Adipocyte (in vitro differentiated cells): ENCODE results near the gene LCA5.
A peak's percentile ranks its signal among the peaks of the same experiment; 100 is the strongest.
"Not testable (repeated sequence)": the region's sequence is repeated elsewhere in the genome, so short reads cannot be mapped to it uniquely, and the experiment has no call there.

Experiments used
- DNase-seq: peaks from one replicate; pipeline ENCODE4 v3.0.0-alpha.2; 2015; ENCODE audit warnings: low read depth
- H3K27me3 ChIP-seq: replicated peaks from 2 replicates; pipeline ENCODE4 v1.7.0; 2013; ENCODE audit warnings: mild to moderate bottlenecking, low read length, moderate library complexity; ENCODE audit not compliant: control insufficient read depth, insufficient read depth
- H3K36me3 ChIP-seq: 2 replicates; pipeline ENCODE4 v1.7.0; 2013; ENCODE audit warnings: low read length, mild to moderate bottlenecking, moderate library complexity; ENCODE audit not compliant: control insufficient read depth, insufficient read depth, severe bottlenecking
- H3K4me1 ChIP-seq: 2 replicates; pipeline ENCODE4 v1.7.0; 2013; ENCODE audit warnings: mild to moderate bottlenecking, low read length, moderate library complexity; ENCODE audit not compliant: control insufficient read depth, insufficient read depth
- H3K4me3 ChIP-seq: 2 replicates; pipeline ENCODE4 v1.7.0; 2013; ENCODE audit warnings: mild to moderate bottlenecking, low read length, moderate library complexity
- H3K9ac ChIP-seq: 2 replicates; pipeline ENCODE4 v1.7.0; 2013; ENCODE audit warnings: mild to moderate bottlenecking, low read length, moderate library complexity
- H3K9me3 ChIP-seq: 2 replicates; pipeline ENCODE4 v1.7.0; 2013; ENCODE audit warnings: mild to moderate bottlenecking, low read length, moderate library complexity; ENCODE audit not compliant: control insufficient read depth

Gene LCA5

DNA sequence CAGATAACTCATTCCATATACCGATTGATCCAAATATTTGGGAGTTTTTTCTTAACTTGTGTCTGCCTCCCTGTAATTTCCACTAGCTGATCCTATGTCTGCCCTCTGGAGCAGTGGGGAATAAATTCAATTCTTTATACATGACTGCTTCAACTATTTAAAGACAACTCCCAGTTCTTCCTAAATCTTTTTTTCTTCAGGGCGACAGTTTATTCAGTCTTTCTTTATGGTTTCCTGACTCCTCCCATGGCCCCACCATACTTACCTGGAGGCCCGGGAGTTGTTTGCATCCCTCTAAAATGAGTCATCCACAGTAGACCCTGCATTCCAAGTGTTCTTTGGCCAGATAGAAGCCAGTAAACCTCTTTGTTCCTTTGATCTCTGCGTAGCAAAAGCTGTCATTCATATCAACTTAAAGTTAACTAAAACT is 73.6 kb downstream of the LCA5 start:
- Histone ChIP-seq H3K4me1 (peaks cover 35% of the 10 kb centered on the region), H3K9me3 (no peaks in the 10 kb centered on the region), H3K36me3 (no peaks in the 10 kb centered on the region), H3K27me3 (no peaks in the 10 kb centered on the region), H3K9ac (no peak overlapping the region), H3K4me3 (no peak overlapping the region)
- DNase-seq = no peak

DNA sequence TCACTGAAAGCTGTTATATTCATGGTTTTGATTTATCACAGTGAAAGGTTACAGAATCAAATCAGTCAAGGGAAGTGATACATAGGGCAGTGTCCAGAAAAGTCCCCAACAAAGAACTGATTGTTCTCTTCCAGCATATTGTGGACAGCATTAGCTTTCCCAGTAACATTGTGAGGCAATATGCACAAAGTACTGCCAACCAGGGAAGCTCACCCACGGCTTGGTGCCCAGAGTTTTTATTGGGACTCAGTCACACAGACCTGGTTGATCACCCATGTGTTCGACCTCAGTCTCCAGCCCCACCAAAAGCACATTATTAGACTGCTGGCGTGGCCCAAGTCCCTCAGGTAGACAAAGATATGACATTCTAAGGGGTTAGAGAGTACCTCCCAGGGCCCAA is 76.0 kb downstream of the LCA5 start:
- Histone ChIP-seq H3K4me1 (peaks cover 14% of the 10 kb centered on the region), H3K9me3 (no peaks in the 10 kb centered on the region), H3K4me3 (no peak overlapping the region), H3K36me3 (no peaks in the 10 kb centered on the region), H3K9ac (peak overlapping the region; percentile 40), H3K27me3 (no peaks in the 10 kb centered on the region)
- no peak for DNase-seq

DNA sequence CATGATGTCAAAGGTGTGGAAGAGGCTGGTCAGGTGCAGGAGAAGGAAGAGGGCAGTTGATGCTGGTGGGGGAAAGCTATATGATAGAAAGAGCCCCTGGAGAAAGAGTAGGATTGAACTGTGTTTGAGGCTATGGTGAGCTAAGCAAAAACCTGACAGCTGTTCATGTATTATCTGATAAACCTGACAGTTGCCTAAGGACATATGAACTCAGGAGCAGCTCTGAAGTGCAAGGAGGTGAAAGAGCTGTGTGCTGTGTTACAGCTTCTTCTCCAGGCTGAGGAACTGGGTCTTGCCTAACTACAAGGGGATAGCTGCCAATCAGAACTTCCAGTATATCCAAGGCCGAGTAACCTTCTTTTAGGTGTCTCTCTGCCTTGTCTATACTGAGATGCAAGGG is 81.8 kb downstream of the LCA5 start:
- no peaks in the 10 kb centered on the region for H3K36me3 ChIP-seq
- H3K9ac ChIP-seq = no peak overlapping the region
- peaks cover 21% of the 10 kb centered on the region for H3K4me1 ChIP-seq
- no peaks in the 10 kb centered on the region for H3K27me3 ChIP-seq
- no peak for DNase-seq
- no peaks in the 10 kb centered on the region for H3K9me3 ChIP-seq
- H3K4me3 ChIP-seq = no peak overlapping the region

GRCh38 chr6:79453558-79454042 is 83.6 kb downstream of the LCA5 start:
- no peaks in the 10 kb centered on the region for H3K36me3 ChIP-seq
- DNase-seq = peak; percentile 81
- peaks cover 21% of the 10 kb centered on the region for H3K4me1 ChIP-seq
- H3K9ac ChIP-seq = peak overlapping the region; percentile 50
- peak overlapping the region; percentile 53 for H3K4me3 ChIP-seq
- H3K27me3 ChIP-seq = no peaks in the 10 kb centered on the region
- H3K9me3 ChIP-seq = no peaks in the 10 kb centered on the region

GRCh38 chr6:79450984-79451383 is 86.2 kb downstream of the LCA5 start:
- Histone ChIP-seq H3K4me3 (no peak overlapping the region), H3K36me3 (no peaks in the 10 kb centered on the region), H3K9ac (no peak overlapping the region), H3K27me3 (no peaks in the 10 kb centered on the region), H3K9me3 (no peaks in the 10 kb centered on the region), H3K4me1 (peaks cover 21% of the 10 kb centered on the region)
- DNase-seq = no peak

GRCh38 chr6:79446006-79446405 is 91.2 kb downstream of the LCA5 start:
- H3K9ac ChIP-seq = no peak overlapping the region
- H3K4me3 ChIP-seq = no peak overlapping the region
- no peak for DNase-seq
- no peaks in the 10 kb centered on the region for H3K27me3 ChIP-seq
- no peaks in the 10 kb centered on the region for H3K9me3 ChIP-seq
- H3K36me3 ChIP-seq = no peaks in the 10 kb centered on the region
- H3K4me1 ChIP-seq = peaks cover 6% of the 10 kb centered on the region

DNA sequence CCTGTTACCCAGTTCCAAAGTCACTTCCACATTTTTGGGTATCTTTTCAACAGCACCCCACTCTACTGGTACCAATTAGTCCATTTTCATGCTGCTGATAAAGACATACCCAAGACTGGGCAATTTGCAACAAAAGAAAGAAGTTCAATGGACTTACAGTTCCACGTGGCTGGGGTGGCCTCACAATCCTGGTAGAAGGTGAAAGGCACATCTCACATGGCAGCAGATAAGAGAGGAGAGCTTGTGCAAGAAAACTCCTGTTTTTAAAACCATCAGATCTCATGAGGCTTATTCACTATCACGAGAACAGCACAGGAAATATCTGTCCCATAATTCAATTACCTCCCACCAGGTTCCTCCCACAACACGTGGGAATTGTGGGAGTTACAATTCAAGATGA is 93.4 kb downstream of the LCA5 start:
- H3K9me3 ChIP-seq, H3K27me3 ChIP-seq, H3K9ac ChIP-seq, H3K4me1 ChIP-seq, DNase-seq, H3K36me3 ChIP-seq, H3K4me3 ChIP-seq: not testable (repeated sequence)

DNA sequence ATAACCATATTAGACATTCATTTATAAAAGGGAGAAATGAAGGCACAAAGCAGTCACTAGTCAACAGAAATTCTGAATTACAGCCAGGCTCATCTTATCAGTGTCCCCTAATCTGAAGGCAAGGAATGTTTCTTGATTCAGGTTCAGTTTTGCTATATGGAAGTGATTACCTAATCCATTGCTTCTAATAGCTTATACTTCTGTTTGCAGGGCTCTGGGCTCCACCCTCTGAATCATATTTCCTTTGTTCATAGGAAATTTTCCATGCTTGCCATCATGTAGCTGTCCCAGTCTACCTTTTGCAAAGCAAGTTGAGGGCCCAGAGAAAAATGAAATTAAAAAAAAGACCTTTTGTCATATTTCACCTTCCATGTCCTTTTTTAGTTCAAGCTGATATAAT is 96.0 kb downstream of the LCA5 start:
- peaks cover 15% of the 10 kb centered on the region for H3K4me1 ChIP-seq
- H3K9me3 ChIP-seq = no peaks in the 10 kb centered on the region
- no peak overlapping the region for H3K4me3 ChIP-seq
- H3K36me3 ChIP-seq = no peaks in the 10 kb centered on the region
- H3K9ac ChIP-seq = no peak overlapping the region
- H3K27me3 ChIP-seq = no peaks in the 10 kb centered on the region
- no peak for DNase-seq

DNA sequence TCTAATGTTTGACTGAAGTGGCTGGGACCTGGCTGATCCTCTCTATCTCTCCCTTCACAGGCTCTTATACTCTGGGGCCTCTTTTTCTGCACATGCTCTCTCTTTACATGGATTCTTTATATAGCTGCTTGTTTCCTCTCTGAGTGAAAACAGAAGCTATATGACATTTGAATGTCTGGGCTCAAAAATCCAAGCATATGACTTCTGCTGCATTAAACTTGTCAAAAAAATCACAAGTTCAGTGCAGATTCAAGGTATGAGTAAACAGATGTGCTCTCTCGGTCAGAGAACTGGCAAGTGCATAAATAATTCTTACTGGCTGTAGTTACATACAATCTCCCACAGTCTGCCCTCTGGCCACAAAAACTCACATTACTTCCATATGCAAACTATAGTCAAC is 96.6 kb downstream of the LCA5 start:
- Histone ChIP-seq H3K9me3 (no peaks in the 10 kb centered on the region), H3K9ac (no peak overlapping the region), H3K4me1 (peaks cover 15% of the 10 kb centered on the region), H3K4me3 (no peak overlapping the region), H3K27me3 (no peaks in the 10 kb centered on the region), H3K36me3 (no peaks in the 10 kb centered on the region)
- peak; percentile 50 for DNase-seq

DNA sequence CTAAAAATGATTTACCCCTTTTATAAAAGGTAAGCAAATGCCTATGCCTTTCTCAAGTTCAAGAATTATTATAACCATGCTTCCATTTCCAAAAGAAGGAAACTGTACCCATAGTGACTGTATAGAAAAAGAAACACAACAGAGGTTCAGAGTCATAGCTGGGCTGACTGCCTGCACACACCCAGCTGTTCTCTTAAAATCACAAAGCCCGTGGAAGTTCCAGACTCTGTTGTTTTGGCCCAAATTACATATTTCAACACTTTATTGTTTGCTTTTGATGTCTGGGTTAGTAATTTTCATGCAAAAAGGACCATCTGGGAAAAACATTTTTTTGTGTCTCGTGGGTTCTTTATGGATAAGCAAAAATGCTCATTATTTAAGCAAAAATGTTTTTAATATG is 99.2 kb downstream of the LCA5 start:
- Histone ChIP-seq H3K9ac (no peak overlapping the region), H3K4me3 (no peak overlapping the region), H3K36me3 (no peaks in the 10 kb centered on the region), H3K27me3 (no peaks in the 10 kb centered on the region), H3K9me3 (no peaks in the 10 kb centered on the region), H3K4me1 (peaks cover 9% of the 10 kb centered on the region)
- peak; percentile 76 for DNase-seq

DNA sequence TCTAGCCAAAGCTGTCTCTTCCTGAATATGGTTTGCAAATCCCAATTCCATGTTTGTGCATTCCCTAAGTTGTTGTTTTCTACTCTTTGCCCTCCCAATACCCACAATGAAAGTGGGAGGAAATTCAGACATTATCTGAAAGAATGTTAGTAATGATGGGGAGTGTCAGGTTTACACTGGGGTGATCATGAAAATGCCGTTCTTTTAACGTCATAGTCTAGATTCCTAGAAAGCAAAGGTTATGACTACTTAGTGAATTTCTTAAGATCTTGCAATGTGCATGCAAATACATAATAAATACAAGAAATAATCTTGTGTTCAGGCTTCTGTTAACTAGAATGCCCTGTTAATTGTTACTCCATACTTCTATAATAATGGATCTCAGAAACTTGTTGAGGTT is 101.0 kb downstream of the LCA5 start:
- H3K9me3 ChIP-seq = no peaks in the 10 kb centered on the region
- no peak overlapping the region for H3K9ac ChIP-seq
- peak; percentile 41 for DNase-seq
- H3K4me1 ChIP-seq = peaks cover 9% of the 10 kb centered on the region
- no peaks in the 10 kb centered on the region for H3K27me3 ChIP-seq
- no peaks in the 10 kb centered on the region for H3K36me3 ChIP-seq
- H3K4me3 ChIP-seq = no peak overlapping the region

DNA sequence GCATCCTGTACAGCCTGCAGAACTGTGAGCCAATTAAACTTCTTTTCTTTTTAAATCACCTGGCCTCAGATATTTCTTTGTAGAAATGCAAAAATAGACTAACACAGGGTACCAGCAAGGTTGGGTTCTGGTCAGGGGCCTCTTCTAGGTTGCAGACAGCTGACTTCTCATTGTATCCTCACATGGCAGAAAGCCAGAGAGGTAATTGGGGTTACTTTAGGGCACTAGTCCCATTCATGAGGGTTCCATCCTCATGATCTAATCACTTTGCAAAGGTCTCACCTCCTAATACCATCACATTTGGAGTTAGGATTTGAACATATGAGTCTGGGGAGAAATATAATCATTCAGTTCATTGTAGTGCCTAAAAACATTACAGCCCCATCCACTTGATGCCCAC is 101.5 kb downstream of the LCA5 start:
- Histone ChIP-seq H3K36me3 (no peaks in the 10 kb centered on the region), H3K4me3 (no peak overlapping the region), H3K4me1 (peaks cover 9% of the 10 kb centered on the region), H3K27me3 (no peaks in the 10 kb centered on the region), H3K9ac (no peak overlapping the region), H3K9me3 (no peaks in the 10 kb centered on the region)
- DNase-seq = no peak
